GM12878 (cell line): ENCODE data around the gene ADGRD2. TPM values are rescaled to one million over a fixed set of nuclear protein-coding genes. Genes with fewer than 3 reads are reported as not detected.

Experiments
- ATAC-seq: fragments of 200-7000 bp; cut with Tn5 transposase; 3 replicates; pipeline ENCODE4 v1.9.1; 2020; ENCODE audit warnings: mild to moderate bottlenecking, moderate library complexity
- BruUV-seq: library from RNA; stranded (reverse); fragments of 400-500 nt; replicated peaks from 2 replicates; lab custom pipeline; 2021; lab: Mats Ljungman, UMichigan
- CTCF ChIA-PET: fragments of 300-600 bp; sonication (Branson Sonifier 250); formaldehyde crosslinking; extraction: SDS; loops from one replicate; lab custom pipeline; 2021; ENCODE audit warnings: inconsistent platforms; lab: Yijun Ruan, JAX
- POLR2A ChIA-PET: fragments of 350-600 bp; formaldehyde crosslinking; extraction: SDS; loops from one replicate; lab custom pipeline; 2021; ENCODE audit warnings: inconsistent platforms; lab: Charles Lee
- RAD21 ChIA-PET: fragments of 300-600 bp; sonication (Branson Sonifier 250); formaldehyde crosslinking; loops from one replicate; lab custom pipeline; 2023; ENCODE audit warnings: antibody characterized with exemption; ENCODE audit not compliant: unreplicated experiment; lab: Charles Lee
- SMC1A ChIA-PET: fragments of 300-600 bp; sonication (Branson Sonifier 250); formaldehyde crosslinking; loops from one replicate; lab custom pipeline; 2023; ENCODE audit not compliant: unreplicated experiment, uncharacterized antibody; lab: Charles Lee
- DNase-seq: peaks from one replicate; pipeline ENCODE4 v3.0.0-alpha.2; 2011; ENCODE audit warnings: low read depth, low spot score
- FAIRE-seq: peaks from 3 replicates; lab custom pipeline; 2011; peaks lifted over from hg19 to GRCh38; lab: Jason Lieb, UNC
- H2AFZ ChIP-seq: 2 replicates; pipeline ENCODE4 v1.6.0; 2011; ENCODE audit warnings: low read depth, low read length, control low read depth; ENCODE audit not compliant: control insufficient read depth
- H3K27ac ChIP-seq: 2 replicates; pipeline ENCODE4 v1.5.1; 2011; ENCODE audit warnings: control low read depth; ENCODE audit not compliant: control insufficient read depth, insufficient read depth
- H3K27me3 ChIP-seq, 2 experiments: replicated peaks in 1 of 2; 2 replicates each; pipeline versions ENCODE4 v1.6.0 to v1.6.1; 2011; ENCODE audit warnings: low read length in 1 of 2; ENCODE audit not compliant: control insufficient read depth in 2 of 2, insufficient read depth in 2 of 2
- H3K36me3 ChIP-seq, 2 experiments: 2 replicates each; pipeline ENCODE4 v1.5.1; 2011; ENCODE audit warnings: low read length in 1 of 2; ENCODE audit not compliant: control insufficient read depth in 2 of 2, insufficient read depth in 2 of 2
- H3K4me1 ChIP-seq: 2 replicates; pipeline ENCODE4 v1.6.1; 2011; ENCODE audit warnings: mild to moderate bottlenecking, low read length, moderate library complexity, mixed read lengths; ENCODE audit not compliant: control insufficient read depth, insufficient read depth
- H3K4me2 ChIP-seq: 2 replicates; pipeline ENCODE4 v1.6.0; 2011; ENCODE audit warnings: control low read depth; ENCODE audit not compliant: control insufficient read depth, insufficient read depth
- H3K4me3 ChIP-seq: fragments of 200-600 bp; sonication (generic); 2 replicates; pipeline ENCODE4 v1.5.1; 2016
- H3K79me2 ChIP-seq: 2 replicates; pipeline ENCODE4 v1.6.0; 2011; ENCODE audit warnings: low read length; ENCODE audit not compliant: control insufficient read depth, insufficient read depth
- H3K9ac ChIP-seq: 2 replicates; pipeline ENCODE4 v1.8.0; 2011; ENCODE audit warnings: low read length, control low read depth, mixed read lengths; ENCODE audit not compliant: control insufficient read depth, insufficient read depth
- H3K9me3 ChIP-seq: replicated peaks from 3 replicates; pipeline ENCODE4 v1.5.1; 2011; ENCODE audit warnings: mild to moderate bottlenecking, low read length; ENCODE audit not compliant: control insufficient read depth, insufficient read depth
- H4K20me1 ChIP-seq: 2 replicates; pipeline ENCODE4 v1.6.0; 2011; ENCODE audit not compliant: control insufficient read depth, insufficient read depth
- BACH1 ChIP-seq: fragments of 450-650 bp; IDR thresholded peaks from 2 replicates; pipeline ENCODE4 v1.6.1; 2017; ENCODE audit warnings: mild to moderate bottlenecking, borderline replicate concordance
- ESRRA ChIP-seq: IDR thresholded peaks from 2 replicates; pipeline ENCODE4 v1.6.1; 2012; ENCODE audit warnings: mild to moderate bottlenecking, low read length, improper control_type of control experiment
- JUNB ChIP-seq: IDR thresholded peaks from 2 replicates; pipeline ENCODE4 v1.6.1; 2016; ENCODE audit warnings: antibody characterized with exemption, mild to moderate bottlenecking
- MEF2B ChIP-seq: fragments of 450-650 bp; IDR thresholded peaks from 2 replicates; pipeline ENCODE4 v1.6.1; 2018; ENCODE audit warnings: mild to moderate bottlenecking, moderate library complexity; ENCODE audit not compliant: partially characterized antibody, poor library complexity, severe bottlenecking
- PAX5 ChIP-seq: IDR thresholded peaks from 2 replicates; pipeline ENCODE4 v1.6.1; 2011; ENCODE audit warnings: low read depth, low read length, borderline replicate concordance
- RELA ChIP-seq: fragments of 450-650 bp; IDR thresholded peaks from 2 replicates; pipeline ENCODE4 v1.8.0; 2014; ENCODE audit warnings: borderline replicate concordance; ENCODE audit not compliant: partially characterized antibody
- RFX5 ChIP-seq: IDR thresholded peaks from 2 replicates; pipeline ENCODE4 v1.6.1; 2011; ENCODE audit warnings: low read depth, low read length, improper control_type of control experiment
- SP1 ChIP-seq: IDR thresholded peaks from one replicate; pipeline ENCODE4 v1.6.1; 2011; ENCODE audit warnings: low read depth, low read length
- ZNF622 ChIP-seq: fragments of 450-650 bp; IDR thresholded peaks from 2 replicates; pipeline ENCODE4 v1.6.1; 2017; ENCODE audit warnings: mild to moderate bottlenecking, inconsistent platforms
- WGBS: methylation state at CpG from one replicate; pipeline ENCODE4 v1.1.6; 2016; ENCODE audit warnings: low lambda C conversion rate; ENCODE audit not compliant: insufficient replicate concordance, insufficient coverage; ENCODE audit errors: missing lambda C conversion rate; 5-methylcytosine and 5-hydroxymethylcytosine counted together
- in situ Hi-C: fragments of 300-500 bp; cut with MboI; formaldehyde crosslinking; loops from 9 replicates; pipeline ENCODE4 v1.14.3; 2018; ENCODE audit warnings: mixed read lengths
- intact Hi-C: fragments of 100-400 bp; cut with micrococcal nuclease; formaldehyde crosslinking; loops from one replicate; pipeline ENCODE4 v1.14.2; 2022; ENCODE audit not compliant: unreplicated experiment
- polyA plus RNA-seq, 11 experiments: library from polyadenylated mRNA; depleted of rRNA in 4 of 11; unstranded in 6 of 11; stranded (reverse) in 5 of 11; fragments of >200 nt; fragmentation: Nextera tagmentation in 4 of 11; fragmentation: Illumina TruSeq in 1 of 11; extraction: Ambion mirVana in 4 of 11; extraction: Trizol in 1 of 11; gene quantifications; 1 replicate in 1 of 11; 2 replicates in 10 of 11; pipeline versions ENCODE4 v1.2.1 to v1.2.3, GENCODE V29; 2011 to 2016; ENCODE audit warnings: inconsistent platforms in 2 of 11, missing spikeins in 2 of 11, low read depth in 1 of 11
- total RNA-seq, 4 experiments: library from RNA; depleted of rRNA in 3 of 4; stranded (reverse); fragments of >200 nt in 3 of 4; fragmentation: Illumina TruSeq in 1 of 4; extraction: Trizol in 1 of 4; gene quantifications; 2 replicates each; pipeline versions ENCODE4 v1.2.1 to v1.2.3, GENCODE V29; 2013 to 2021
- TF ChIP-seq, protein P1 (sequence below): fragments of 150-350 bp; IDR thresholded peaks from 2 replicates; pipeline ENCODE4 v1.6.1; 2014; ENCODE audit warnings: mild to moderate bottlenecking, low read depth, low read length
- TF ChIP-seq, protein P2 (sequence below): IDR thresholded peaks from 2 replicates; pipeline ENCODE4 v1.6.1; 2011; ENCODE audit warnings: mild to moderate bottlenecking, low read depth, low read length, moderate library complexity; ENCODE audit not compliant: insufficient replicate concordance
- TF ChIP-seq, protein P3 (sequence below): fragments of 450-650 bp; IDR thresholded peaks from 2 replicates; pipeline ENCODE4 v1.6.1; 2017; ENCODE audit warnings: low read depth, mild to moderate bottlenecking, moderate library complexity

Gene ADGRD2
- total and polyA plus RNA-seq, 10 of the 15 experiments (the other 5 are each of a cell fraction or from before 2014, with no cell fraction given), result not detected

DNA sequence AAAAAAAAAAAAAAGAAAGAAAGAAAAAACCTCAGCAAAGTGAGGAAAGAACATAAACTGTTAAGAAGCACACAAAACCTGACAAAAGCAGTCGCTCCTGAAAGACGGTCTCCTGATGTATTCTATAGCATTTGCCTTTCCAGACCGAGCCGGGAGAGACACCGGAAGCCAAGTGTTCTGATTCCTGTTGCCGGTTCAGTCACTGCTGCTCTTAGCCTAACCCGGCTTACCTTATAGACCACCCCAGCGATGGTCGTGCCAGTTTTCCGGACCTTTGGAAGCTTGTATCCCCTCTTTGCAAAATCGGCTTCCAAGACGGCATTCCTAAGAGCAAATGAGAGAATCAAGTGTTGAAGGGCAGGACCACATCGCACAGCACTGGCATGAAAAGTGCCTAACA lies 35.6 kb upstream of the ADGRD2 start (continued):
- no peak for TF ChIP-seq PAX5
- no peak for TF ChIP-seq MEF2B
- TF ChIP-seq, protein P1, sequence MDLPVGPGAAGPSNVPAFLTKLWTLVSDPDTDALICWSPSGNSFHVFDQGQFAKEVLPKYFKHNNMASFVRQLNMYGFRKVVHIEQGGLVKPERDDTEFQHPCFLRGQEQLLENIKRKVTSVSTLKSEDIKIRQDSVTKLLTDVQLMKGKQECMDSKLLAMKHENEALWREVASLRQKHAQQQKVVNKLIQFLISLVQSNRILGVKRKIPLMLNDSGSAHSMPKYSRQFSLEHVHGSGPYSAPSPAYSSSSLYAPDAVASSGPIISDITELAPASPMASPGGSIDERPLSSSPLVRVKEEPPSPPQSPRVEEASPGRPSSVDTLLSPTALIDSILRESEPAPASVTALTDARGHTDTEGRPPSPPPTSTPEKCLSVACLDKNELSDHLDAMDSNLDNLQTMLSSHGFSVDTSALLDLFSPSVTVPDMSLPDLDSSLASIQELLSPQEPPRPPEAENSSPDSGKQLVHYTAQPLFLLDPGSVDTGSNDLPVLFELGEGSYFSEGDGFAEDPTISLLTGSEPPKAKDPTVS, result no peak

DNA sequence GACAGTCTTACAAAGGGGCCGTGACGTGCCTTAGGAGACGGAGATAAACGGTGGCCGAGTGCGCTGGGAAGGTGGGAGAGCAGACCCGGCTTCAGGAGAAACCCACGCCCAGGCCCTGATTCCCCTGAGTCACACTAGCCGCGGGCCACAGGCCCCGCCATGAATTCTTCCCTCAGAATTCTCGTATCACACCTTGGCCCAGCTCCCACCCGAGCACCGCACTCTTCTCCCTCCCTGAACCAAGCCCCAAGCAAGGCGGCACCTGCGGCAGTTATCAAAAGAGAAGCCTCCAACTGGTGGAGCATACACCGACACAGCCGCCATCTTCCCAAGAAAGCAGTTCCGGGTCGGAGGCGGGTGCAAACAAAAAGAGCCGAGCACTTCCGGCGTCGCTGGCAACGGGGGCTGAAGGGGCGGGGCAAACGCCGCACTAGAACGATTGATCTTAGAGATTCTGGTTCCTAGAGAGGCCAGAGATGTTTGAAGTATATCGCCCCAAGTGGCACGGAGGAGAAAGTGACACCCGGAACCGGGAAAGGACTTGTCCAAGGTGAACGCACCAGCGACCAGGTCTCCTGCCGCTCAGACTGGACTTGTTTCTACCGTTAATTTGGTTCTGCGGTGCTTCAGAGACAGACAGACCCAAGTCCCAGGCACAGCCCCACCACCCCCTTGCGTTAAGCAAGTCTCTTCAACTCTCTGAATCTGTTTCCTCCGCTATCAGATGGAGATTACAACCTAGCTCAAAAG lies 35.0 kb upstream of the ADGRD2 start, which contains the start of gene PSMB7:
Gene PSMB7 (minus strand): TSS at position 341 of the 750 bp plus-strand sequence. CDS start 17 bp downstream, at position 324.
- H3K9me3 ChIP-seq, result peaks cover 3% of the 10 kb centered on the region; the same call in 1 of the 3 replicates
- peak; percentile 73 for FAIRE-seq
- H3K79me2 ChIP-seq, result peaks cover 19% of the 10 kb centered on the region
- H2AFZ ChIP-seq, result peak within 1 kb of the TSS; percentile 95
- H3K27ac ChIP-seq, result peak within 1 kb of the TSS; percentile 54
- no TSS peak for BruUV-seq
- no peaks in the 10 kb centered on the region for H4K20me1 ChIP-seq
- in situ Hi-C loops (no loop called here), intact Hi-C loops (loop anchor here (5.0 kb wide), 3 partner anchors 67 to 352 kb away; no protein-coding TSS in a partner anchor)
- ATAC-seq, result peak; percentile 90
- peaks cover 9% of the 10 kb centered on the region for H3K4me1 ChIP-seq
- H3K27me3 ChIP-seq, result no peaks in the 10 kb centered on the region
- CTCF ChIA-PET, result interaction anchor here (0.6 to 1.3 kb wide), 5 partner anchors 14 to 231 kb away, joined by 3 to 4 read pairs (median 3); no protein-coding TSS in a partner anchor
- SMC1A ChIA-PET, result interaction anchor here (0.8 to 1.5 kb wide), 3 partner anchors 13 to 24 kb away, joined by 3 to 4 read pairs (median 3); no protein-coding TSS in a partner anchor
- peak; percentile 87 for DNase-seq
- RAD21 ChIA-PET, result interaction anchor here (0.6 to 0.7 kb wide), 2 partner anchors 110 to 121 kb away, joined by 3 read pairs; no protein-coding TSS in a partner anchor
- POLR2A ChIA-PET, result interaction anchor here (1.0 kb wide), 1 partner anchor 355 kb away, joined by 4 read pairs; no protein-coding TSS in a partner anchor
- H3K4me3 ChIP-seq, result peak within 1 kb of the TSS; percentile 90
- H3K36me3 ChIP-seq, result peaks cover 1 to 9% of the 10 kb centered on the region in 2 experiments; a peak in 1 of 4 replicates
- 5% methylated on average over 41 of the region's 41 CpGs for WGBS
- peak within 1 kb of the TSS; percentile 83 for H3K4me2 ChIP-seq
- peak within 1 kb of the TSS; percentile 72 for H3K9ac ChIP-seq
- TF ChIP-seq RELA, result peak; percentile 74
- TF ChIP-seq JUNB, result no peak; the same call in 1 of the 2 replicates
- TF ChIP-seq ESRRA, result 0 out of 2 replicates have a peak, but pooled peaks have one; percentile 26
- no peak for TF ChIP-seq ZNF622
- TF ChIP-seq, protein P2, sequence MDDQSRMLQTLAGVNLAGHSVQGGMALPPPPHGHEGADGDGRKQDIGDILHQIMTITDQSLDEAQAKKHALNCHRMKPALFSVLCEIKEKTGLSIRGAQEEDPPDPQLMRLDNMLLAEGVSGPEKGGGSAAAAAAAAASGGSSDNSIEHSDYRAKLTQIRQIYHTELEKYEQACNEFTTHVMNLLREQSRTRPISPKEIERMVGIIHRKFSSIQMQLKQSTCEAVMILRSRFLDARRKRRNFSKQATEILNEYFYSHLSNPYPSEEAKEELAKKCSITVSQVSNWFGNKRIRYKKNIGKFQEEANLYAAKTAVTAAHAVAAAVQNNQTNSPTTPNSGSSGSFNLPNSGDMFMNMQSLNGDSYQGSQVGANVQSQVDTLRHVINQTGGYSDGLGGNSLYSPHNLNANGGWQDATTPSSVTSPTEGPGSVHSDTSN, result no peak
- TF ChIP-seq PAX5, result 0 out of 2 replicates have a peak, but pooled peaks have one; percentile 36
- TF ChIP-seq RFX5, result no peak
- peak; percentile 67 for TF ChIP-seq SP1
- no peak for TF ChIP-seq BACH1
- TF ChIP-seq, protein P3, sequence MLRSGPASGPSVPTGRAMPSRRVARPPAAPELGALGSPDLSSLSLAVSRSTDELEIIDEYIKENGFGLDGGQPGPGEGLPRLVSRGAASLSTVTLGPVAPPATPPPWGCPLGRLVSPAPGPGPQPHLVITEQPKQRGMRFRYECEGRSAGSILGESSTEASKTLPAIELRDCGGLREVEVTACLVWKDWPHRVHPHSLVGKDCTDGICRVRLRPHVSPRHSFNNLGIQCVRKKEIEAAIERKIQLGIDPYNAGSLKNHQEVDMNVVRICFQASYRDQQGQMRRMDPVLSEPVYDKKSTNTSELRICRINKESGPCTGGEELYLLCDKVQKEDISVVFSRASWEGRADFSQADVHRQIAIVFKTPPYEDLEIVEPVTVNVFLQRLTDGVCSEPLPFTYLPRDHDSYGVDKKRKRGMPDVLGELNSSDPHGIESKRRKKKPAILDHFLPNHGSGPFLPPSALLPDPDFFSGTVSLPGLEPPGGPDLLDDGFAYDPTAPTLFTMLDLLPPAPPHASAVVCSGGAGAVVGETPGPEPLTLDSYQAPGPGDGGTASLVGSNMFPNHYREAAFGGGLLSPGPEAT, result peak; percentile 100
